H1 (cell line): ENCODE results near the gene NT5DC1. TPM values are rescaled to one million over a fixed set of nuclear protein-coding genes. Genes with fewer than 3 reads are reported as not detected.

Experiments used
- CTCF ChIA-PET: fragments of 300-600 bp; sonication (Branson Sonifier 250); formaldehyde crosslinking; loops from one replicate; lab custom pipeline; 2021; ENCODE audit not compliant: partially characterized antibody; lab: Charles Lee
- POLR2A ChIA-PET: fragments of 300-600 bp; sonication (Branson Sonifier 250); formaldehyde crosslinking; loops from one replicate; lab custom pipeline; 2021; ENCODE audit warnings: inconsistent platforms; ENCODE audit not compliant: partially characterized antibody; lab: Charles Lee
- DNase-seq, 2 experiments: peaks; one replicate each; pipeline versions ENCODE4 v3.0.0 to v3.0.0-alpha.2; 2010 to 2022; ENCODE audit warnings: low spot score in 2 of 2, low read depth in 1 of 2, mixed read lengths in 1 of 2
- FAIRE-seq: peaks from 2 replicates; lab custom pipeline; 2011; peaks lifted over from hg19 to GRCh38; lab: Jason Lieb, UNC
- H2AFZ ChIP-seq: 2 replicates; pipeline ENCODE4 v1.8.1; 2012; ENCODE audit warnings: low read length, inconsistent platforms
- H2AK5ac ChIP-seq: 2 replicates; pipeline ENCODE4 v1.6.1; 2013; ENCODE audit warnings: low read depth, low read length
- H2BK120ac ChIP-seq: replicated peaks from 2 replicates; pipeline ENCODE3; 2013; ENCODE audit warnings: low read depth, low read length, inconsistent platforms
- H2BK12ac ChIP-seq: 2 replicates; pipeline ENCODE4 v1.6.1; 2013; ENCODE audit warnings: low read depth, low read length
- H2BK15ac ChIP-seq: 2 replicates; pipeline ENCODE4 v1.6.1; 2013; ENCODE audit warnings: low read length
- H2BK20ac ChIP-seq: 2 replicates; pipeline ENCODE4 v1.6.1; 2013; ENCODE audit warnings: low read length
- H2BK5ac ChIP-seq: 2 replicates; pipeline ENCODE4 v1.6.1; 2013; ENCODE audit warnings: low read depth, low read length
- H3K14ac ChIP-seq: 2 replicates; pipeline ENCODE4 v1.6.1; 2013; ENCODE audit warnings: inconsistent platforms; ENCODE audit not compliant: insufficient read length
- H3K18ac ChIP-seq: 2 replicates; pipeline ENCODE4 v1.6.1; 2013; ENCODE audit warnings: low read length; ENCODE audit errors: extremely low read depth
- H3K23ac ChIP-seq: 2 replicates; pipeline ENCODE4 v1.6.1; 2013; ENCODE audit warnings: inconsistent platforms; ENCODE audit not compliant: insufficient read length
- H3K23me2 ChIP-seq: 2 replicates; pipeline ENCODE4 v1.6.1; 2013; ENCODE audit warnings: low read depth, low read length
- H3K27ac ChIP-seq: 2 replicates; pipeline ENCODE4 v1.6.1; 2011; ENCODE audit warnings: low read depth, low read length, inconsistent platforms
- H3K27me3 ChIP-seq, 4 experiments: replicated peaks in 1 of 4; 1 replicate in 1 of 4; 2 replicates in 3 of 4; pipeline versions ENCODE4 v1.6.1 to v1.8.1; 2011 to 2013; ENCODE audit warnings: low read length in 3 of 4, mild to moderate bottlenecking in 3 of 4, inconsistent platforms in 2 of 4, mixed read lengths in 2 of 4, moderate library complexity in 1 of 4; ENCODE audit not compliant: control insufficient read depth in 3 of 4, insufficient read depth in 3 of 4; ENCODE audit errors: extremely low read depth in 1 of 4
- H3K36me3 ChIP-seq, 4 experiments: 2 replicates each; pipeline versions ENCODE4 v1.6.1 to v1.8.1; 2011 to 2013; ENCODE audit warnings: mild to moderate bottlenecking in 4 of 4, low read length in 3 of 4, moderate library complexity in 2 of 4, control low read depth in 1 of 4, inconsistent platforms in 1 of 4; ENCODE audit not compliant: insufficient read depth in 4 of 4, control insufficient read depth in 2 of 4
- H3K4ac ChIP-seq: replicated peaks from 2 replicates; pipeline ENCODE3; 2013; ENCODE audit warnings: low read length, low read depth, mixed read lengths, inconsistent platforms; ENCODE audit not compliant: insufficient read length
- H3K4me1 ChIP-seq, 4 experiments: replicated peaks in 1 of 4; 1 replicate in 1 of 4; 2 replicates in 3 of 4; pipeline versions ENCODE4 v1.6.1 to v1.8.1; 2011 to 2013; ENCODE audit warnings: low read length in 3 of 4, inconsistent platforms in 2 of 4, mixed read lengths in 1 of 4; ENCODE audit not compliant: insufficient read depth in 4 of 4, control insufficient read depth in 3 of 4
- H3K4me2 ChIP-seq, 2 experiments: 2 replicates each; pipeline versions ENCODE4 v1.6.1 to v1.8.1; 2011 to 2013; ENCODE audit warnings: low read depth in 2 of 2, low read length in 2 of 2, control low read depth in 1 of 2, inconsistent platforms in 1 of 2, mild to moderate bottlenecking in 1 of 2; ENCODE audit not compliant: insufficient read depth in 1 of 2
- H3K4me3 ChIP-seq, 4 experiments: fragments of 200-600, 300-600 bp in 1 of 4; sonication (generic), shearing (Covaris generic), sonication (Bioruptor Twin) in 1 of 4; 2 replicates each; pipeline versions ENCODE4 v1.5.1 to v1.8.1; 2011 to 2016; ENCODE audit warnings: low read length in 4 of 4, low read depth in 3 of 4, control low read depth in 2 of 4, inconsistent platforms in 2 of 4, mild to moderate bottlenecking in 2 of 4, mixed read lengths in 1 of 4, moderate library complexity in 1 of 4; ENCODE audit not compliant: insufficient read depth in 2 of 4; ENCODE audit errors: extremely low read depth in 1 of 4
- H3K56ac ChIP-seq: replicated peaks from 2 replicates; pipeline ENCODE3; 2013; ENCODE audit warnings: low read depth, mild to moderate bottlenecking, mixed read lengths, low read length, inconsistent platforms; ENCODE audit not compliant: insufficient read length
- H3K79me1 ChIP-seq: 2 replicates; pipeline ENCODE4 v1.6.1; 2013; ENCODE audit warnings: low read depth, low read length, control low read depth
- H3K79me2 ChIP-seq, 2 experiments: 2 replicates each; pipeline versions ENCODE4 v1.6.1 to v1.8.1; 2012 to 2013; ENCODE audit warnings: low read length in 2 of 2, mild to moderate bottlenecking in 2 of 2, inconsistent platforms in 1 of 2; ENCODE audit not compliant: insufficient read depth in 2 of 2, control insufficient read depth in 1 of 2
- H3K9ac ChIP-seq, 4 experiments: replicated peaks in 1 of 4; 1 replicate in 1 of 4; 2 replicates in 3 of 4; pipeline versions ENCODE4 v1.6.1 to v1.8.1; 2011 to 2013; ENCODE audit warnings: low read depth in 3 of 4, low read length in 3 of 4, control low read depth in 2 of 4, mild to moderate bottlenecking in 2 of 4, moderate library complexity in 2 of 4, inconsistent platforms in 1 of 4; ENCODE audit errors: extremely low read depth in 1 of 4
- H3K9me3 ChIP-seq, 2 experiments: 2 replicates each; pipeline versions ENCODE4 v1.6.1 to v1.8.1; 2012 to 2013; ENCODE audit warnings: mild to moderate bottlenecking in 2 of 2, moderate library complexity in 2 of 2, control low read depth in 1 of 2, inconsistent platforms in 1 of 2, low read depth in 1 of 2, low read length in 1 of 2, mixed read lengths in 1 of 2; ENCODE audit not compliant: insufficient read depth in 2 of 2
- H4K20me1 ChIP-seq, 2 experiments: replicated peaks in 1 of 2; 2 replicates each; pipeline versions ENCODE3 to v1.8.1; 2011 to 2013; ENCODE audit warnings: inconsistent platforms in 2 of 2, low read length in 2 of 2, mild to moderate bottlenecking in 1 of 2; ENCODE audit not compliant: insufficient read depth in 2 of 2, control insufficient read depth in 1 of 2
- H4K5ac ChIP-seq: 2 replicates; pipeline ENCODE4 v1.6.1; 2013; ENCODE audit warnings: low read length, low read depth, mixed read lengths, inconsistent platforms; ENCODE audit not compliant: insufficient read length
- H4K8ac ChIP-seq: 2 replicates; pipeline ENCODE4 v1.8.0; 2013; ENCODE audit warnings: mild to moderate bottlenecking, moderate library complexity, low read length, inconsistent platforms; ENCODE audit not compliant: insufficient read depth; ENCODE audit errors: extremely low read depth
- H4K91ac ChIP-seq: replicated peaks from 2 replicates; pipeline ENCODE3; 2013; ENCODE audit warnings: low read length, mixed read lengths, inconsistent platforms; ENCODE audit not compliant: insufficient read length
- BACH1 ChIP-seq: IDR thresholded peaks from 2 replicates; pipeline ENCODE4 v1.6.1; 2012; ENCODE audit warnings: low read length, improper control_type of control experiment
- WGBS, 2 experiments: shearing (Covaris generic) in 1 of 2; methylation state at CpG; one replicate each; pipeline versions ENCODE4 v1.1.6 to v1.1.7; 2013 to 2015; ENCODE audit warnings: low lambda C conversion rate in 2 of 2, mixed read lengths in 2 of 2, inconsistent platforms in 1 of 2, low coverage in 1 of 2, missing lambda C conversion rate in 1 of 2; ENCODE audit not compliant: insufficient replicate concordance in 2 of 2, insufficient coverage in 1 of 2, insufficient read length in 1 of 2; ENCODE audit errors: extremely low coverage in 1 of 2, missing lambda C conversion rate in 1 of 2; 5-methylcytosine and 5-hydroxymethylcytosine counted together
- polyA plus RNA-seq, 7 experiments: library from polyadenylated mRNA; depleted of rRNA in 3 of 7; stranded (reverse) in 5 of 7; unstranded in 2 of 7; fragments of >200 nt in 5 of 7; fragments of 200-250 nt in 2 of 7; gene quantifications; 1 replicate in 5 of 7; 2 replicates in 1 of 7; 4 replicates in 1 of 7; pipeline versions ENCODE4 v1.2.1 to v1.2.3, GENCODE V29; 2011 to 2013; ENCODE audit warnings: missing spikeins in 2 of 7, mixed read lengths in 2 of 7
- total RNA-seq: library from RNA; stranded (reverse); fragmentation: NEBNext Ultra II Directional; extraction: Animal tissue kit (Norgen Biotek cat#: 25700); gene quantifications from 2 replicates; pipeline ENCODE4 v1.2.1, GENCODE V29; 2021

The NT5DC1 gene
- total and polyA plus RNA-seq, 2 of the 8 experiments (the other 6 are each of a cell fraction or from before 2014, with no cell fraction given), result 25.3 to 72.7 TPM

- peaks cover 0 to 1% of the 10 kb centered on the region in 2 experiments for H4K20me1 ChIP-seq
- H2BK15ac ChIP-seq, result no peak overlapping the region
- H3K9me3 ChIP-seq, result no peaks in the 10 kb centered on the region
- H4K5ac ChIP-seq, result no peak overlapping the region
- no peak overlapping the region for H2BK20ac ChIP-seq
- H3K27me3 ChIP-seq, result no peaks in the 10 kb centered on the region
- no peak overlapping the region for H4K8ac ChIP-seq
- H2BK12ac ChIP-seq, result no peak overlapping the region
- H2AK5ac ChIP-seq, result no peak overlapping the region
- H3K14ac ChIP-seq, result no peak overlapping the region
- H3K23me2 ChIP-seq, result no peaks in the 10 kb centered on the region
- H2BK120ac ChIP-seq, result no peak overlapping the region
- no peaks in the 10 kb centered on the region; the same call in 1 of the 2 replicates for H3K79me1 ChIP-seq
- no peaks in the 10 kb centered on the region for H3K36me3 ChIP-seq
- no peaks in the 10 kb centered on the region for H3K79me2 ChIP-seq
- H2AFZ ChIP-seq, result no peak overlapping the region
- no peak overlapping the region for H3K18ac ChIP-seq
- DNase-seq, result no peak
- no peak for TF ChIP-seq BACH1
- TF ChIP-seq, all 59 proteins: peak for 0
- no peak overlapping the region for H3K23ac ChIP-seq
- no peak overlapping the region for H4K91ac ChIP-seq
- no peak overlapping the region for H3K56ac ChIP-seq
- no peak overlapping the region for H3K27ac ChIP-seq
- no peak overlapping the region for H2BK5ac ChIP-seq
- H3K9ac ChIP-seq, result no peak overlapping the region
- H3K4ac ChIP-seq, result no peak overlapping the region
- H3K4me1 ChIP-seq, result peaks cover 0 to 10% (median 7%) of the 10 kb centered on the region in 4 experiments; a peak in 5 of 7 replicates
- H3K4me2 ChIP-seq, result no peak overlapping the region
- ChIA-PET POLR2A (interaction anchor here (1.3 to 3.7 kb wide), 2 partner anchors 9 to 13 kb away, joined by 5 to 23 read pairs; partner anchors contain the start of gene TSPYL4), CTCF (interaction anchor here (0.6 to 7.0 kb wide), 68 partner anchors 9 to 643 kb away, joined by 3 to 60 read pairs (median 5); partner anchors contain the start of genes CALHM4, CALHM5, DSE and TRAPPC3L)
- 60% methylated on average over 3 of the region's 3 CpGs; no CpG with 5 or more reads in 1 of the 2 experiments for WGBS, 2 experiments
- no peak for FAIRE-seq
- no peak overlapping the region for H3K4me3 ChIP-seq
Measured at GRCh38 chr6:116267836-116268588, 167.4 kb downstream of the NT5DC1 start.
